Gastroesophageal sphincter (tissue), 4 donors: ENCODE results near the gene CERS2. TPM values are rescaled to one million over a fixed set of nuclear protein-coding genes. Genes with fewer than 3 reads are reported as not detected.

ENCODE experiments used
- ATAC-seq: fragments of 150-250 bp; one replicate; pipeline ENCODE4 v1.9.1; 2016; ENCODE audit warnings: mild to moderate bottlenecking, moderate library complexity
- H3K27ac ChIP-seq, 4 donors: fragments of 200-600 bp; sonication (generic) in 3 of 4; 1 replicate in 3 of 4; 2 replicates in 1 of 4; pipeline ENCODE4 v1.5.1; 2016 to 2019
- H3K27me3 ChIP-seq: fragments of 200-600 bp; sonication (generic); one replicate; pipeline ENCODE4 v1.5.1; 2019
- H3K36me3 ChIP-seq, 2 donors: fragments of 200-600 bp; sonication (generic); one replicate each; pipeline ENCODE4 v1.5.1; 2019; ENCODE audit warnings: control low read depth in 1 of 2
- H3K4me1 ChIP-seq, 3 donors: fragments of 200-600 bp; sonication (generic); 1 replicate in 2 of 3; 2 replicates in 1 of 3; pipeline ENCODE4 v1.5.1; 2016 to 2019; ENCODE audit warnings: control low read depth in 2 of 3
- H3K4me3 ChIP-seq, 2 donors: fragments of 200-600 bp; sonication (generic); one replicate each; pipeline ENCODE4 v1.5.1; 2019; ENCODE audit warnings: mild to moderate bottlenecking in 1 of 2, moderate library complexity in 1 of 2
- H3K9me3 ChIP-seq, 3 donors: fragments of 200-600 bp; sonication (generic); one replicate each; pipeline ENCODE4 v1.5.1; 2017 to 2019; ENCODE audit warnings: control low read depth in 2 of 3
- CTCF ChIP-seq, 4 experiments: fragments of 200-600 bp in 2 of 4; fragments of 450-650 bp in 2 of 4; sonication (generic) in 1 of 4; IDR thresholded peaks; one replicate each; pipeline ENCODE4 v1.5.1; 2017 to 2019; ENCODE audit warnings: antibody characterized with exemption in 4 of 4, mild to moderate bottlenecking in 2 of 4, moderate library complexity in 2 of 4
- EP300 ChIP-seq: sonication (generic); formaldehyde crosslinking; IDR thresholded peaks from one replicate; pipeline ENCODE4 v1.6.1; 2017; ENCODE audit warnings: antibody characterized with exemption, mild to moderate bottlenecking
- POLR2A ChIP-seq, 2 donors: fragments of 450-650 bp; IDR thresholded peaks; one replicate each; pipeline ENCODE4 v1.6.1; 2017; ENCODE audit warnings: antibody characterized with exemption in 2 of 2, mild to moderate bottlenecking in 2 of 2, moderate library complexity in 1 of 2
- POLR2AphosphoS5 ChIP-seq: sonication (generic); formaldehyde crosslinking; IDR thresholded peaks from one replicate; pipeline ENCODE4 v1.6.1; 2017; ENCODE audit warnings: antibody characterized with exemption
- WGBS, 2 donors: methylation state at CpG; one replicate each; pipeline ENCODE4 v1.1.5; 2018; ENCODE audit warnings: low coverage in 1 of 2; 5-methylcytosine and 5-hydroxymethylcytosine counted together
- total RNA-seq, 4 donors: library from RNA; depleted of rRNA; stranded (reverse); fragments of >200 nt; gene quantifications; one replicate each; pipeline ENCODE4 v1.1.0, GENCODE V29; 2016

The CERS2 gene
- total RNA-seq, 4 donors from 2014 or later, result 98.3 to 142 (median 127) TPM

GRCh38 chr1:150966011-150966410, 8.6 kb downstream of the CERS2 start:
- Histone ChIP-seq H3K4me3 (no peak overlapping the region), H3K4me1 (peaks cover 0 to 31% (median 8%) of the 10 kb centered on the region in 3 donors), H3K27me3 (no peaks in the 10 kb centered on the region), H3K36me3 (peaks cover 4 to 82% of the 10 kb centered on the region in 2 donors), H3K9me3 (no peaks in the 10 kb centered on the region), H3K27ac (no peak overlapping the region)
- TF ChIP-seq CTCF (IDR thresholded peaks at IDR 0.05) (no peak), EP300 (no peak), POLR2A (IDR thresholded peaks at IDR 0.05) (no peak), POLR2AphosphoS5 (no peak)
- 48 to 55% methylated on average over 4 to 6 of the region's 6 CpGs for WGBS, 2 donors
- ATAC-seq, result no peak

- whole genome bisulfite sequencing, 2 donors, result 72 to 90% methylated on average over 2 to 4 of the region's 4 CpGs
- Histone ChIP-seq H3K36me3 (peaks cover 4 to 86% of the 10 kb centered on the region in 2 donors), H3K27me3 (no peaks in the 10 kb centered on the region), H3K27ac (no peak overlapping the region), H3K4me1 (peaks cover 0 to 27% (median 4%) of the 10 kb centered on the region in 3 donors), H3K9me3 (no peaks in the 10 kb centered on the region), H3K4me3 (no peak overlapping the region)
- no peak for ATAC-seq
- no peak for TF ChIP-seq CTCF (IDR thresholded peaks at IDR 0.05)
- TF ChIP-seq POLR2AphosphoS5, result no peak
- no peak for TF ChIP-seq POLR2A (IDR thresholded peaks at IDR 0.05)
- TF ChIP-seq EP300, result no peak
Observed at GRCh38 chr1:150965605-150966004, 9.0 kb downstream of the CERS2 start.

- 63% methylated on average over 4 of the region's 5 CpGs; no CpG with 5 or more reads in 1 of the 2 donors for WGBS, 2 donors
- no peak overlapping the region for H3K4me3 ChIP-seq
- peaks cover 4 to 100% of the 10 kb centered on the region in 2 donors for H3K36me3 ChIP-seq
- H3K27me3 ChIP-seq, result no peaks in the 10 kb centered on the region
- no peak for TF ChIP-seq POLR2A (IDR thresholded peaks at IDR 0.05)
- no peak for TF ChIP-seq EP300
- no peak for TF ChIP-seq POLR2AphosphoS5
- no peak for TF ChIP-seq CTCF (IDR thresholded peaks at IDR 0.05)
- H3K4me1 ChIP-seq, result peaks cover 0 to 13% (median 0%) of the 10 kb centered on the region in 3 donors
- H3K9me3 ChIP-seq, result no peaks in the 10 kb centered on the region
- ATAC-seq, result no peak
- no peak overlapping the region for H3K27ac ChIP-seq
Observed at GRCh38 chr1:150964164-150964489, 10.5 kb downstream of the CERS2 start.

- no peaks in the 10 kb centered on the region for H3K9me3 ChIP-seq
- H3K36me3 ChIP-seq, result peaks cover 4 to 100% of the 10 kb centered on the region in 2 donors
- no peak overlapping the region for H3K4me3 ChIP-seq
- no peaks in the 10 kb centered on the region for H3K27me3 ChIP-seq
- 83 to 90% methylated on average over 2 to 8 of the region's 10 CpGs for WGBS, 2 donors
- H3K4me1 ChIP-seq, result peaks cover 0 to 7% (median 0%) of the 10 kb centered on the region in 3 donors
- TF ChIP-seq EP300 (no peak), POLR2AphosphoS5 (no peak), CTCF (IDR thresholded peaks at IDR 0.05) (no peak), POLR2A (IDR thresholded peaks at IDR 0.05) (no peak)
- no peak overlapping the region for H3K27ac ChIP-seq
- no peak for ATAC-seq
Observed at GRCh38 chr1:150963321-150964163, 11.1 kb downstream of the CERS2 start.

- ATAC-seq, result no peak
- WGBS, 2 donors, result 54 to 75% methylated on average over 4 of the region's 4 CpGs
- H3K27ac ChIP-seq, result no peak overlapping the region
- H3K9me3 ChIP-seq, result no peaks in the 10 kb centered on the region
- no peaks in the 10 kb centered on the region for H3K4me1 ChIP-seq
- no peak for TF ChIP-seq POLR2AphosphoS5
- no peak for TF ChIP-seq CTCF (IDR thresholded peaks at IDR 0.05)
- TF ChIP-seq EP300, result no peak
- no peak for TF ChIP-seq POLR2A (IDR thresholded peaks at IDR 0.05)
- H3K36me3 ChIP-seq, result peaks cover 0 to 100% of the 10 kb centered on the region in 2 donors
- no peak overlapping the region for H3K4me3 ChIP-seq
- H3K27me3 ChIP-seq, result no peaks in the 10 kb centered on the region
Observed at GRCh38 chr1:150961756-150962155, 12.9 kb downstream of the CERS2 start.
